ENCODE measurements around the gene ITGB7.

Gene ITGB7, protein sequence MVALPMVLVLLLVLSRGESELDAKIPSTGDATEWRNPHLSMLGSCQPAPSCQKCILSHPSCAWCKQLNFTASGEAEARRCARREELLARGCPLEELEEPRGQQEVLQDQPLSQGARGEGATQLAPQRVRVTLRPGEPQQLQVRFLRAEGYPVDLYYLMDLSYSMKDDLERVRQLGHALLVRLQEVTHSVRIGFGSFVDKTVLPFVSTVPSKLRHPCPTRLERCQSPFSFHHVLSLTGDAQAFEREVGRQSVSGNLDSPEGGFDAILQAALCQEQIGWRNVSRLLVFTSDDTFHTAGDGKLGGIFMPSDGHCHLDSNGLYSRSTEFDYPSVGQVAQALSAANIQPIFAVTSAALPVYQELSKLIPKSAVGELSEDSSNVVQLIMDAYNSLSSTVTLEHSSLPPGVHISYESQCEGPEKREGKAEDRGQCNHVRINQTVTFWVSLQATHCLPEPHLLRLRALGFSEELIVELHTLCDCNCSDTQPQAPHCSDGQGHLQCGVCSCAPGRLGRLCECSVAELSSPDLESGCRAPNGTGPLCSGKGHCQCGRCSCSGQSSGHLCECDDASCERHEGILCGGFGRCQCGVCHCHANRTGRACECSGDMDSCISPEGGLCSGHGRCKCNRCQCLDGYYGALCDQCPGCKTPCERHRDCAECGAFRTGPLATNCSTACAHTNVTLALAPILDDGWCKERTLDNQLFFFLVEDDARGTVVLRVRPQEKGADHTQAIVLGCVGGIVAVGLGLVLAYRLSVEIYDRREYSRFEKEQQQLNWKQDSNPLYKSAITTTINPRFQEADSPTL

DNA sequence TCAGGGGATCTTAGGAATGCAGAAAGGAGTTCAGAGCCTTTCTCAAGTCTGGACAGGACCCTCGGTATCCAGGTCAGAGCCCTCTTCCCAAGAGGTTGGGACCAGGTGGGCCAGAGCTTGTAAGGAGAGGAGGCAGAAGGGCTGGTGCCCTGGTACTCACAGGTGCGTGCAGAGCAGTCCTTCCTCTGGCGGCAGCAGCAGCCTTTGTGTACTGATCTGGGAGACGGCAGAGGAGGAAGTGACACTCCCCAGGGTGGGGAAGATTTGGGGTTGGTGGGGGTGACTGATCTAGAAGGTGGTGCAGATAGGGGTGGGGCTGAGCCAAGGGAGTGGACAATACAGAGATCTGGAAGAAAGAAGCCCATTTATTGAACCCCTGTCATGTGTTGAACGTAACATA lies at the start of gene ITGB7:
Gene ITGB7, minus strand, starts transcription at position 210 of the 400 bp plus-strand sequence. CDS start 6,808 bp downstream, outside the sequence.
- no peak for DNase-seq (ENCODE audit: low spot score)

DNA sequence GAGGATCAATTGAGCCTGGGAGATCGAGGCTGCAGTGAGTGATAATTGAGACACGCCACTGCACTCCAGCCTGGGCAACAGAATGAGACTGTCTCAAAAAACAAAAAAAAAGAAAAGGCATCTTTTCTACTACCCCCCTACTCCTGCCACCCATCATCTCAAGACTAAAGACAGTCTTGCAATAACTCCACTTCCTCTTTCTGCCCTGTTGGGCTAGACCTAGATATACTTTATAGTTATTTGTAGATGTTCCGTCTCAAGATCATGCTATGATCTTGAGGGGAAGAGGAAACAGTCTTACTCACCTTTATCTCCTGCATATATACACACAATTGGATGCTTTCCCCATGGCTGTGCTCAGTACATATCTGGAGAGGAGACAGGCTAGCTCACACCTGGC lies 48.9 kb upstream of the ITGB7 start:
- DNase-seq (ENCODE audit: low spot score): no peak

- DNase-seq (ENCODE audit: low spot score): no peak
Observed at GRCh38 chr12:53254816-53255545, 47.9 kb upstream of the ITGB7 start.

DNA sequence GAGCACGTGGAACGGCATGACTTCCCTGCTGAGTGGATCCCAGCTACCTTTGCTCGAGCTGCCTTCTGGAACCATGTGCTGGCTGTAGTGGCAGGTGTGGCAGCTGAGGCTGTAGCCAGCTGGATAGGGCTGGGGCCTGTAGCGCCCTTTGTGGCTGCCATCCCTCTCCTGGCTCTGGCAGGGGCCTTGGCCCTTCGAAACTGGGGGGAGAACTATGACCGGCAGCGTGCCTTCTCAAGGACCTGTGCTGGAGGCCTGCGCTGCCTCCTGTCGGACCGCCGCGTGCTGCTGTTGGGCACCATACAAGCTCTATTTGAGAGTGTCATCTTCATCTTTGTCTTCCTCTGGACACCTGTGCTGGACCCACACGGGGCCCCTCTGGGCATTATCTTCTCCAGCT lies 46.2 kb upstream of the ITGB7 start:
- no peak for DNase-seq (ENCODE audit: low spot score)

GRCh38 chr12:53252349-53252916 lies 45.4 kb upstream of the ITGB7 start:
- DNase-seq (ENCODE audit: low spot score): no peak

DNA sequence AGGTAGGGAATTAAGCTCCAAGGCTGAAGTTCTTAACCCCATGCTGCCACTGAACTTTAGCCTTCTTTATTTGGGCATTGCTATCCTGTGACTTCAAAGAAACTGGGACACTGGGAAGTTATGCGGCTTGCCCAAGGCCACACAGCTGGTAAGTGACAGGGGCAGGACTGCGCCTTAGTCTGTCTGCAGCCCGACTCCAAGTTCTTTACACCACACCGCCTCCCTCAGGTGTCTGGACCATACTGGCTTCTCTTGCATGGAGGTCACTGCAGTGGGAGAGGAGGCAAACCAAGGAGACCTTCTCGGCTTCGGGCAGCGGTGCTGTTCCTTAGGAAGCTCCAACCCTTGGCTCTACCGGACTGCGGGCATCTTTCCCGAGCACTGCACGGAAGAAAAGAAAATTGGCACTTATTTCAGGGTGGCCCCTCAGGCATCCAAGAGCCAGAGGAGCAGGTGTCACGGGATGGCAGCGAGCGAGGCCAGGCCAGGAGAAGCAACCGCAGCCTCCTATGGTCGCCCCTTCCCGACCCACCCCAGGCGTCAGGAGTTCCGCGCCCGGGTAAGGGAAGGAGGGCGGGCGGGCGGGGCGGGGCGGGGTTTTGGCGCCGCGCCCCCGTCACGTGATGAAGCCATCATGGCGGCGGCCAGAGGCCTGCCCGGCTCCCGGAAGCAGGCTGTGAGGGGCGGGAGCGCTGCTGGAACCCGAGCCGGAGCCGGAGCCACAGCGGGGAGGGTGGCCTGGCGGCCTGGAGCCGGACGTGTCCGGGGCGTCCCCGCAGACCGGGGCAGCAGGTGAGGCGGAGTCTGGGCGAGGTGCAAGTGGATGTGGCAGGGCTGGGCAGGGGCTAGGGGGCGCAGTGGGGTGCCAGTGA lies 44.7 kb upstream of the ITGB7 start:
- DNase-seq (ENCODE audit: low spot score): peak; percentile 96

GRCh38 chr12:53245286-53245685 lies 38.2 kb upstream of the ITGB7 start:
- no peak for DNase-seq (ENCODE audit: low spot score)

- DNase-seq (ENCODE audit: low spot score): no peak
Observed at GRCh38 chr12:53244337-53244736, 37.3 kb upstream of the ITGB7 start.

GRCh38 chr12:53241623-53242412 lies 34.8 kb upstream of the ITGB7 start:
- no peak for DNase-seq (ENCODE audit: low spot score)

DNA sequence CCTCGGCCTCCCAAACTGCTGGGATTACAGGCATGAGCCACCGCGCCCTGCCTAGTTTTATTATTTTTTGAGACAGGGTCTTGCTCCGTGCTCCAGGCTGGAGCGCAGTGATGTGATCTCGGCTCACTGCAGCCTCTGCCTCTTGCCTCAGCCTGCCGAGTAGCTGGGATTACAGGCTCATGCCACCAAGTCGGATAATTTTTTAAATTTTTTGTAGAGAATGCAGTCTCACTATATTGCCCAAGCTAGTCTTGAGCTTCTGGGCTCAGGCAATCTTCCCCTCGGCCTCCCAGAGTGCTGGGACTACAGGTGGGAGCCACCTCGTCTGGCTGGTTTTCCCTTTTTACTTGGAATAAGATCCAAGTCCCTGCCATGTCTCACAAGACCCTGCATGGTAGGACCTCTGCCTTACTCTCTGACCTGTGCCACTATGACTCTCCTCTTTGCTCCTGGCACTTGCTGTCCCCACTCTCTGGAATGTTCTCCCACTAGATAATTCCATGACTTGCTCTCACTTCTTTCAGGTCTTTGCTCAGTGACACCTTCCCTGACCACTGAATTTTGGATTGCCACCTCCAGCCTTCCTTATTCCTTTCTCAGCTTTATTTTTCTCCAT lies 32.7 kb upstream of the ITGB7 start:
- no peak for DNase-seq (ENCODE audit: low spot score)

GRCh38 chr12:53236443-53237111 lies 29.5 kb upstream of the ITGB7 start:
- DNase-seq (ENCODE audit: low spot score): no peak

DNA sequence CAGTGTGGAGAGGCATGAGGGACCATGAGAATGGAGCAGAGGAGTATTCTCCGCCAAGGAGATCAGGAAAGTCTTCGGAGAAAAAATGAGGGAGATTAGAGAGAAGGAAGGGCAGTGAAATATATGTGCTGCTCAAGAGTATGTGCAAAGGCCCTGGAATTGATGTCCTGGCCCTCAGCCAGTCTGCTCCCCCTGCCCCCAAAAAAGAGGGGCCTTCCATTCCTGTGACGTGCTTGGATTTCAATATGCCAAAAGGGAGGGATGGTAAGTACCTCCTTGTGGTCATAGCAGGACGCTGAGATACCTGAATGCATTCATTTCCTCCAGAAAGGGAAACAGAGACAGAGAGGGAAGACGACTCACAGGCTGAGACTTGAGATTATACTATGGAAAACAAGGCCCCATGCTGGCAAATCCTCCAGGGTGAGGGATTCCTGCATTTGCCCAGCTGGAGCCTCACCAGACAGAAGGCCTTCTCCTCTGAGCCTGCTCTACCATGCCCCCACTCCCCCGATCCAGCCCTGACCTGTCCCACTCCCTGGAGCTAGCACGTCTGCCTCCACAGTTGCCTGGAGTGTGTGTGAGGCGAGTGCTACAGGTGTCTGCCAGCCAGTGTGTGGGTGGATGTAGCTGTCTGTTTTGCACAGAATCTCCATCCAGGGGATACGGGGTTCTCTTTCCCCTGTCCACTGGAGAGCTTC lies 28.8 kb upstream of the ITGB7 start:
- DNase-seq (ENCODE audit: low spot score): no peak

DNA sequence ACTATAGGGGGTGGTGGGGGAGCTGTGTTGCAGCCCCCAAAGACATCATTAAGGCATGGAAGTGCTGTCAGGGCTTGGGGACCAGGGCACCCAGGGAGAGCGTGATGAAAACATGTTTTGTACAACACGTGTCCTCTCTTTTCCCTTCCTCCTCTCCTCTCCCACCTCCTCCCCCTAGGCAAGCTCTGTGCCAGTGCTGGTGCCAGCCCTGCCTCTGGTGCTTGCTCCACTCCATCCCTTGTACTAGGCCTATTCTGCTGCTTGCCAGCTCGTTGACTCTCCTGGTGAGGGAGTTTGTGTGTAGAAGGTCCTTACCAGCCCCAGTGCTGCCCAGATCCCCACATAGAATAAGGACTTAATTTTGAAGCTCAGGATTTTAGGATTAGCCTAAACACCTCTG lies 28.1 kb upstream of the ITGB7 start:
- no peak for DNase-seq (ENCODE audit: low spot score)

DNA sequence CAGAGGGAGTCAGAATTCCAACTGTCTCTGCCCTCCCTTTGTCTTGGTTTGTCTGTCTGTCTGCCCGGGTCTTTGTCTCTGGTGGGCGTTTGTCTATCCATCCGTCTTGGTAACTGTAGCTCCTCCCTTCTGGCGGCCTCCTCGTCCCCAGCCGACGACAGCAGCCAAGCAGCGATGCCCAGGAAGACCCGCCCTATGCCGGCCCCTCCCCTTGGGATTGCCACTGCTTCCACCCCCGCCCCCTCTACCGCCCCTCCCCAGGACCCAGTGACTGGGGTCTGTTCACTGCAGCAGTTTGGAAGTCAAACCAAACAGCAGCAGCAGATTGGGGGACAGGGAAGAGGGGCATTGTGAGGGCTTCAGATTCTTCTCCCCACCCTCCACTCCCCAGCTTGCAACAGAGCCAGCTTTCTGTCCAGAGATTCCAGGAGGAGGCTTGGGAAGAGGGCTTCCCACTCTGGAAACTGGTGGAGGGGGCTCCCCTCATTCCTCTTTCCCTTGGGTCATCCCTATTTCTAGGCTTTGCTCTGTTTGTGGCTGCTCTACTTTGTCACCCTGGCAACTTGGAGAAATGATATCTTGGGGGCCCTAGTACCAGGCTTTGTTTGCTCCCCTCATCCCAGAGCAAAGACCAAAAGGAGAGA lies 27.3 kb upstream of the ITGB7 start:
- DNase-seq (ENCODE audit: low spot score): peak; percentile 78

- peak; percentile 65 for DNase-seq (ENCODE audit: low spot score)
Observed at GRCh38 chr12:53233671-53234121, 26.6 kb upstream of the ITGB7 start.

DNA sequence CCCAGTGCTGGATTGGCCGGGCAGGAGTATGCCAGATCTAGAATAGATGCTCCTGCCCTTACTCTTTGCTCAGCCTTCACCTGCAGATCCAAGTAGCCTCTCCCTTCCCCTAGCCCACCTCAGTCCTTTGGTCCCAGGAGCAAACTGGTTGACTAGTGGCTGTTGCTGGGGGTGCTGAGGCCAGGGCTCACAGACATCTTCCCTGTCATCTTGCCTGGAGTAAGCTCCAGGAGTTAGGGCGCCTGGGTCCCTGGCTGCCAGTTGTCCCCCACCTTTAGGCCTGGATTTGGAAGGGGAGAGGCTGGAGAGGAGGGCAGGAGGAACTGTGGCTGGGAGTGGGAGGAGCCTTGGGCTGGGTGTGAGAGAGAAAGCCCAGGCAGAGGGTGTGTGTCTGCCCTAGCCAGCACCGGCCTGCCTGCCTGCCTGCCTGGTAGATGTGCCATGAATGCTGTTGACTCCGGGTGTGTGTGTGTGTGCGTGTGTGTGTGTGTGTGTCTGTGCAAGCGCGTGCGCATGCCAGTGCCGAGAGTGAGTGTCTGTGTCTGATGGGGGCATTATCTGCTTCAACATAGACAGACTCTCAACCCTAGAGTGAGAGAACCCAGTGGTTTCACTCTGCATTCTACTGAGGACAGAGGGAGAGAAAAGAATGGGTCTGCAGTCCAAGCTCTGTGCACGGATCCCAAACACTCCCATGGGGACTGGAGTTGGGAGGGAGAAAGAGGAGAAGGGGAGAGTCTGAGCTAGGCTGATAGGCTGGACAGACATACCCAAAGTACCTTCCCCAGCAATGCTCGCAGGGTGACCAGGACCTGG lies 25.8 kb upstream of the ITGB7 start:
- DNase-seq (ENCODE audit: low spot score): peak; percentile 62

Measured in left forelimb (tissue), 1 donor.